GM21528 (cell line): Measurements from ENCODE around the gene NFIC.
"Not testable (repeated sequence)": the region's sequence is repeated elsewhere in the genome, so short reads cannot be mapped to it uniquely, and the experiment has no call there.

Experiments used
- ATAC-seq: cut with Tn5 transposase; IDR thresholded peaks from one replicate; pipeline ENCODE4 v1.9.1; 2021; ENCODE audit warnings: mild to moderate bottlenecking, moderate library complexity; ENCODE audit not compliant: unreplicated experiment, low FRiP score

NFIC gene

DNA sequence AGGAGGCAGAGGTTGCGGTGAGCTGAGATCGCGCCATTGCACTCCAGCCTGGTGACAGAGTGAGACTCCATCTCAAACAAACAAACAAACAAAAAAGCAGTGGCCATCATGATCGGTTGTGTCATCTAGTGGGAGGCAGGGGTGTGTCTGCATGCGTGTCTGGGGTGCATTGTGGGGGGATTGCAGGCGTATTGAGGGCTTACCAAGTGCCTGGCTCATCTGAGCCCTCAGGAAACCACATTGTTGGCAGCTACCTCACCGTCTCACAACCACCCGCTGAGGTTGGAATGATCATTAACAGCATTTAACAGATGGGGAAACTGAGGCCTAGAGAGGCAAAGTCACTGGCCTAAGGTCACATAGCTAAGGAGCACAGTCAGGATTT lies 30.5 kb downstream of the NFIC start:
- no peak for ATAC-seq

GRCh38 chr19:3397266-3398022 lies 31.1 kb downstream of the NFIC start:
- no peak for ATAC-seq

DNA sequence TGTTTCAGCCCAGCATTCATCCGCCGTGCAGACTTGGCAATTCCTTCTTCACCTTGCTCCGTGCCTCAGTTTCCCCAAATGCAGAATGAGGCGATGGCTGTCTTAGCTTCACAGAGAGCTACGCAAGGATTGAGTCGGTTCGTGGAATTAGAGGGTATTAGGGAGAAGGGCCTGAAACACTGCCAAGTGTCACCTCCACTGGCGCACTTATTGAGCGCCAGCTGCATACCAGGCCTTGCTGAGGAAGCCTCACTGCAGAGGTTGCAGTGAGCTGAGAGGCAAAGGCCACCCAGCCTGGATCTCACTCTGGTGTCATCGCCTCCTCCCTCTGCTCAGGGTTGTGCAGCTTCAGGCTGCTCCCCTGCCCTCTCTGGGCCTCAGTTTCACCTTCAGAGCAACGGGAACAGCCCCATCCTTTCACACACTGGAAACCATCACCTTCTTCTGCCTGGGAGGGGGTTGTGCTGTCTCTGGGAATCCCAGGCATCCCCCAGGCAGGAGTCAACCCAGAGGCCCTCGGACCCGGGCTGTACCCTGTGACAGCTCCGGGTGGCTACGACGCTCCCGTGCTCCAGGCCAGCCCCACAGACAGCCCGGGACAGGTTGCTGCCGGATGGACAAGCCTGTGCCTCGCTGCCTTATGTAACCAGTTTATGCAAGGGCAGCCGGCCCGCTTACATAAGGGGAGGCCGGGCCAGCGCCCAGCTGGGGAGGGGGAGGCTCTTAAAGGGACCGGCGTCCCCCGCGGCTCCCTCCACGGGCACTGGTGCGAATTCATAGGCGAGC lies 31.9 kb downstream of the NFIC start:
- no peak for ATAC-seq

DNA sequence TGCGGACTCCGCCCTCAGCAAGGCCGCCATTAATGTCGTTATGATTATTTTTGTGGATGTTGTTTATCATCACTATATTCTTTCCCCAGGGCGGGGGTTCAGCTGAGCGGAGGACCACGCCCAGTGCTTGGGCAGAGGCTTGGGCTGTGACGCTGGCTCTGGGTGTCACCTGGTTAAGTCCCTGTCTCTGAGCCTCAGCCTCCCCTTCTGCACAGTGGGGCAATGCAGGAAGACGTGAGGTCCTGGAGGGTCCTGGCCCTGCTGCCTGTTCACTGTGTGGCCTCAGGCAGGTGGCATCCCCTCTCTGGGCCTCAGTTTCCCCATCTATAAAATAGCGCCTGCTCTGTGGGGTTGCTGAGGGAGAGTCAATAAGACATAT lies 32.5 kb downstream of the NFIC start:
- ATAC-seq: no peak

- not testable (repeated sequence) for ATAC-seq
Measured at GRCh38 chr19:3399311-3399710, 32.9 kb downstream of the NFIC start.

DNA sequence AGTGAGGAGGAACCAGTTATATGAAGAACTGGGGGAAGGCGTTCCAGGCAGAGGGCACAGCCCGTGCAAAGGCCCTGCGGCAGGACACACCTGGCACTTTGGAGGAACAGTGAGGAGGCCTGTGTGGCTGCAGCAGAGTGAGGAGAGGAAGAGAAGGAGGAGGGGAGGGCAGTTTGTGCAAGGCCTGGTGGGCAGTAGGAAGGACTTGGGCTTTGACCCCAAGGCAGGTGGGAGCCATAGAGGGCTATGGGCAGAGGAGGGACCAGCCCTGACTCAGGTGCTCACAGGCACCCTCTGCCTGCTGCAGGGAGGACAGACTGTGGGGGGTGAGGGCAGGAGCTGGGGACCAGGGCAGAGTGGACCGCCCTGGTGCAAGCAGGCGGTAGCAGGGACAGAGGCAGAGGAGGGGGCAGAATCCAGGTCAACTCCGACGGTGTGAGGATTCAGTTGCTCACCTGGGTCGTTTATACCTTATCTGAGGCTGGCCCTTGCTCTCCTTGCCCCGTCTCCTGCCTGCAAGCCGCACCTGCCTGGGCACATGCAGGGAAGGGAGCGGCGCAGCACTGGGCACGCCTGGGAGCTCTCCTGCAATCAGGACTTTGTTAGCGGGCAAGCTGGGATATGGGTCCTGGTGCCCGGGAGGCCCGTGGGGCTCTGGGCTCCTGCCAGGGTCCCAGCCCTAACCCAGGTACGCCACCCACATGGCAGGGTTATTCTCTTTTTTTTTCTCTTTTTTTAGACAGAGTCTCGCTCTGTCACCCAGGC lies 34.8 kb downstream of the NFIC start:
- no peak for ATAC-seq

DNA sequence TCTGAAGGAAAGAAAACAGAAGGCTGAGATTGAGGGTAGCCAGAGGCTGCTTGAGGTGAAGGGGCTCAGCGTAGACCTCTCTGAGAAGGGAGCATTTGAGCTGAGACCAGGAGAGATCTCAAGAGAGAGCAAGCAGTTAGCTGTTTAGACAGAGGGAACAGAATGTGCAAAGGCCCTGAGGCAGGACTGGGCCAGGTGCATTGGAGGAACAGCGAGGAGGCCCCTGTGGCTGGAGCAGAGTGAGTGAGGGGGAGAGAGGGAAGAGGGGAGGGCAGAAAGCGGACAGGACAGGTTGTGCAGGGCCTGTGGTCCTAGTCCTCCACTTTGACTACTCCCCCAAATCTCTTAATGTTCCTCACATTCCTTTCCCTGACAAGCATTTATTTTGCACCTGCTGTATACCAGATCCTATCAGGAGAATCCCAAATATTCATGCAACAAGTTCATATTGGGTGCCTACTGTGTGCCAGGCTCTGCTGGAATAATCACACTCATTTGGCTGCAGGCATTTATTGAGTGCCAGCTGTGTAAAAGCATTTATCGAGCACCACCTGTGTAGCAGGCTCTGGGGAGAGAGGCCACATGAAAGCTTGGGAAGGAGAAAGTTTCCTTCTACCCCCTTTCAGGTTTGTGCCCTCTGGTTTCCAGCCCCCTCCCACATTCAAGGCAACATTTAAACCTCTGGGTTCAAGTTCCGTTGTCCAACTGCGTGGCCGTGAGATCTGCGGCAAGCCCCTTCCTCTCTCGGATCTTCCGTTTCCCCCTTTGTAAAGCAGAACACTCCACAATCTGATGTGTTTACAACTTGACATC lies 36.5 kb downstream of the NFIC start:
- ATAC-seq: no peak

DNA sequence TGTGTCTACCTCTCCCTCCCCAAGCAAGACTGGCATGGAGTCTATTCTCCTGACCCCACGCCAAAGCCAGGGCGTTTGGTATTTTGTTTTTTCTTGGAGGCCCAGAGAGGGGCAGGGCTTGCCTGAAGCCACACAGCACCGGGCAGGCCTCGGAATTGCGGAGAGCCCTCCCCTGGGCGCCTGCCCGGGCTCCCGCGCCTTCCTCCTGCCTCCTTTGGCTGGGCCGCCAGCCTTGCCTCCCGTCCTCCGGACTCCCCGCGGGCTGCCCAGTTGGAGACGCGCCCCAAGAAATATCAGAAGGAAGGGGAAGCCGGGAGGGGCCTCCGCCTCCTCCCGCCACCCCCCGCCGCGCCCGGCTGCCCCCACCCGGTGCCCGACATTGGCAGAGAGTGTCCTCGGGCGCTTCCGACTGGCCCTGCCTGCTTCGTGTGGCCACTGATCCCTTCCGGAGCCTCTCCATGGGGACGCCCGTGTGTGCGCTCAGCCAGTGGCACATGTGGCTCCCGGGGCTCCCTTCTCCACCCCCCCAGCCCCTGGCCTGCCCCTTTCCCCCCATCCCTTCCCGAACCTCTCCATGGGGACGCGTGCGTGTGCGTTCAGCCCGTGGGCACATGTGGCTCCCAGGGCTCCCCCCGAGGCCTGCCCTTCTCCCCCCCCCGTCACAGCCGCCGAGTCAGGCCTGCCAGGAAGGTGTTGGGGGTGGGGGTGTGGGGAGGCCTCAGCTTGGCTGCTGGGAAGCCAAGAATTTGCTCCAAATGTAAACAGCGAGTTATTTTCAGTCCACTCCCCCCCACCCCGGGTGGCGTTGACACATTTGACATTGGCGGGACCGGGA lies 37.3 kb downstream of the NFIC start:
- no peak for ATAC-seq

DNA sequence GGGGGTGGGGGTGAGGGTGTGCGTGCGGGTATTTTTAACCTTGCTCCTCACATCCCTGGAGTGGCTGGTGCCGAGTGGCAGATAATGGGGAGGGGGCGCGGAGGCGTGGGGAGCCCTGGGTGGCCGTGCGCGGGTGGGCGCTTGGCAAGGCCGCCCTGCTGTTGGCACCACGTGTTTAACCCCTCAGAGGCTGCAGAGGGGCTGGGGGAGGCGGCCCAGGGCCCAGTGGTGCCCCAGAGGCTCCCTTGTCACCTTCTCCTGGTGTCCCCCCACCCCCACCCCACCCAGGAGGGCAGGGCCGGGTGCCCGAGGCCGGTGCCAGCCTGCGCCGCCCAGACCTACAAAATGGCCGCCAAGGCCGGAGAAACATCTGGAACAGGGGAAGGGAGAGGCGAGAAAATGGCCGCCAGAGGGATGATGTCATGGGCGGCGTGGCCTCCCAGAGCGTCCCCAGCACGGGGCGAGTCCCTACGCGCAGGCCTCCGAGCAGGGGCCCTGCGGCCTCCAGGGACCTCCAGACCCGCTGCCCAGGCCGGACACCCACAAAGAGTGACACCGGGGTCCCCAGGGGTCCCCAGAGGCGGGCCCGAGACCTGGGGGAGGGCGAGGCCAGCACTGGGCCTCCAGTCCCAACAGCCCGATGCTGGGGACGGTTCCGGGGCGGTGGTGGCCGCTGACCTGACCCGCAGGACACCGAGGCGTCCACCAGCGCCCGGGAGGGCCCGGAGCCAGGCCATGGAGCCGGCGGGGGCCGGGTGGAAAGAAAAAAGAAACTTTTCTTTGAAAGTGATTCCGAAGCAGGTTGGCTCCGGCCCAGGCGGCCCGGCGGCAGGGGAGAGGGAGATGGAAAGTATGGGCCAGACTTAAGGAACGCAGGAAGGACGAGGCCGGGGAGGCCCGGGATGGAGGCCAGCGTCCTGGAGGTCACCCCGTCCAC lies 38.2 kb downstream of the NFIC start:
- no peak for ATAC-seq

- no peak for ATAC-seq
Measured at GRCh38 chr19:3405261-3405653, 38.9 kb downstream of the NFIC start.

- no peak for ATAC-seq
Measured at GRCh38 chr19:3406571-3407111, 40.3 kb downstream of the NFIC start.

GRCh38 chr19:3407556-3408516 lies 41.5 kb downstream of the NFIC start:
- ATAC-seq: no peak

DNA sequence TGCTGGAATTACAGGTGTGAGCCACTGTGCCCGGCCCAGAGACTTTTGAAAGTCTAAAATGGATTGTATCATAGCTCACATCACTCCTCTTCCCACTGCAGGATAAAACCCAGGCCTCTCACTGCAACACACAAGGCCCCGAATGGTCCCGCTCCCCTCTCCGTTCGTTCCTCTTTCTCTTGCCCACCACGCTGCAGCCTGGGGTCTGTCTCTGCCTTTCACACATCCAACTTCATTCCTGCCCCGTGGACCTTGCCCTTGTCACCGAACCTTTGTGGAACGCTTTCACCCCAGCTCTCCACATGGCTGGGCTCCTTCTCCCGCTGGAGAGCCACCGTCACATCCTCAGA lies 42.6 kb downstream of the NFIC start:
- no peak for ATAC-seq

DNA sequence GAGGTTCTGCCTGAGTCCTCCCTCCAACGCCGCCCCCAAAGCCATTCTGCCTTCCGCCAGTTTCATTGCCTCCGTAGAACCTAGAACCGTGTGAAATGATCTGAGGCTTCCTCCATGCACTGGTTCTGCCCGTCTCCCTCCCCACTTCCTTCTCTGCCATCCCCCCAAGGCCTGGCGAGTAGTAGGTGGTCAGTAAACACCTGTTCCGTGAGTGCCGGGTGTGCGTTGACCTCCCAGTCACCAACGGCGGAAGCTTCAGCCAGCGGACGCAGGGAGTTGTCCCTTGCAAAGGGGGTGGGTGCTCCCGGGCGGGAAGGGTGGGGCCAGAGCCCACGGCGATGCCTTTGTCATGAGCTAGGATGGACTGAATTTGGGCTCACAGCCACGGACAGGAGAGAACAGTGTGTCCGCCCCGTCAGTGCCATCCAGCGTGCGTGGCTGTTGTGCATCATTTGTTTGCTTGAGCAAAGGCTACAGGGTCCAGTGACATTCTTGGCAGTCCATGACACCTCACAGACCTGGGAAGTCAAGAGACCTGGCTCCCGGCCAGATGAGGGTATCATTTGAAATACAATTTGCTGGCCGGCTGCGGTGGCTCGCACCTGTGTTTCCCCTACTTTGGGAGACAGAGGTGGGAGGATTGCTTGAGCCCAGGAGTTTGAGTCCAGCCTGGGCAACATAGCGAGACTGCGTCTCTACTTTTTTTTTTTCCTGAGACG lies 43.1 kb downstream of the NFIC start:
- ATAC-seq: no peak

- ATAC-seq: no peak
Measured at GRCh38 chr19:3411636-3412035, 45.3 kb downstream of the NFIC start.

GRCh38 chr19:3412066-3412465 lies 45.7 kb downstream of the NFIC start:
- ATAC-seq: no peak
